ENCODE results near the gene ATP5F1D.

ATP5F1D gene

GRCh38 chr19:1220976-1221903, 20.3 kb upstream of the ATP5F1D start:
- DNase-seq = no peak

GRCh38 chr19:1221904-1222255, 19.7 kb upstream of the ATP5F1D start:
- no peak for DNase-seq

- DNase-seq = no peak
These were observed 19.2 kb upstream of the ATP5F1D start for GRCh38 chr19:1222394-1222793.

- DNase-seq = peak; percentile 3
These were observed 18.3 kb upstream of the ATP5F1D start for GRCh38 chr19:1223018-1223855.

GRCh38 chr19:1224047-1224825, 17.3 kb upstream of the ATP5F1D start:
- DNase-seq = no peak

- DNase-seq = no peak
These were observed 16.7 kb upstream of the ATP5F1D start for GRCh38 chr19:1224847-1225246.

GRCh38 chr19:1225440-1226226, 15.9 kb upstream of the ATP5F1D start:
- DNase-seq = no peak

GRCh38 chr19:1226227-1226518, 15.4 kb upstream of the ATP5F1D start:
- no peak for DNase-seq

- DNase-seq = no peak
These were observed 14.8 kb upstream of the ATP5F1D start for GRCh38 chr19:1226522-1227303.

GRCh38 chr19:1227304-1228054, 14.1 kb upstream of the ATP5F1D start:
- DNase-seq = no peak

- DNase-seq = no peak
These were observed 13.2 kb upstream of the ATP5F1D start for GRCh38 chr19:1228161-1228957.

GRCh38 chr19:1229056-1229923, 12.3 kb upstream of the ATP5F1D start:
- no peak for DNase-seq

- DNase-seq = no peak
These were observed 11.4 kb upstream of the ATP5F1D start for GRCh38 chr19:1229924-1230782.

GRCh38 chr19:1230783-1231489, 10.6 kb upstream of the ATP5F1D start:
- DNase-seq = no peak

- DNase-seq = no peak
These were observed 9.6 kb upstream of the ATP5F1D start for GRCh38 chr19:1231729-1232637.

- DNase-seq = peak; percentile 5
These were observed 8.9 kb upstream of the ATP5F1D start for GRCh38 chr19:1232652-1233072.
